Right renal pelvis (tissue), 4 donors: ENCODE results near the gene B4GALT1. TPM values are rescaled to one million over a fixed set of nuclear protein-coding genes. Genes with fewer than 3 reads are reported as not detected.
"Not testable (repeated sequence)": the region's sequence is repeated elsewhere in the genome, so short reads cannot be mapped to it uniquely, and the experiment has no call there.

Source experiments
- DNase-seq, 4 donors: peaks; one replicate each; pipeline ENCODE4 v3.0.0-alpha.2; 2013; ENCODE audit warnings: low read depth in 4 of 4, low spot score in 3 of 4, missing footprints in 1 of 4
- polyA plus RNA-seq, 4 donors: library from polyadenylated mRNA; unstranded; fragments of 120-200 nt; gene quantifications; one replicate each; pipeline ENCODE4 v1.2.1, GENCODE V29; 2013; ENCODE audit not compliant: insufficient read length in 4 of 4

Gene B4GALT1
- polyA plus RNA-seq, 4 donors, result 88.5 to 135 (median 122) TPM

DNA sequence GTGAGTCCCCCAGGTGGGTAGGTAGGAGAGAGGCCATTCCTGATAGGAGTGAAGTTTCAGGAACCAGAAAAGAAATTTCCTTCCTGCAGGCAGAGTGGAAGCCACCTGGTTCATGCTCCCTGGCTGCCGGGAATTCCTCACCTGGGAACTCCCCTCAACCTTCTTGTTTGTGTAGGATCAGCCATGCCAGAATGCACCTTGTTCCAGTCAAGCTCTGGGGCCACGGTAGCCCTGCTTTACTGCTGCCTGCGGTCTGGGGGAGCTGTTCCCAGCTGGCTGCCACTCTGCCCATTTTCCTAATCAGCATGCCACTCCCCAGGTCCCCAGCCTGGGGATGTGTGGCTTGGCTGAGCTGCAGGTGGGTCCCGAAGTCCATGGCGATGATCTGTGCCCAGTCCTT, 18.7 kb upstream of the B4GALT1 start:
- no peak for DNase-seq

DNA sequence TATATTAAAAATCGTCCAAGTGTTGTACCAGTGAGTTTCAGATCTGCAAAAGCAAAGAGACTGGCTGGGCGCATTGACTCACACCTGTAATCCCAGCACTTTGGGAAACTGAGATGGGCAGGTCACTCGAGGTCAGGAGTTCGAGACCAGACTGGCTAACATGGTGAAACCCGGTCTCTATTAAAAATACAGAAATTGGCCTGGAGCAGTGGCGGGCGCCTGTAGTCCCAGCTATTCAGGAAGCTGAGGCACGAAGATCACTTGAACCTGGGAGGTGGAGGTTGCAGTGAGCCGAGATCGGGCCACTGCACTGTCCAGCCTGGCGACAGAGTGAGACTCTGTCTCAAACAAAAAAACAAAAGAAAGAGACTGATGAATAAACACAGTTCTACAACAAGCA, 18.3 kb upstream of the B4GALT1 start:
- DNase-seq, result no peak

DNA sequence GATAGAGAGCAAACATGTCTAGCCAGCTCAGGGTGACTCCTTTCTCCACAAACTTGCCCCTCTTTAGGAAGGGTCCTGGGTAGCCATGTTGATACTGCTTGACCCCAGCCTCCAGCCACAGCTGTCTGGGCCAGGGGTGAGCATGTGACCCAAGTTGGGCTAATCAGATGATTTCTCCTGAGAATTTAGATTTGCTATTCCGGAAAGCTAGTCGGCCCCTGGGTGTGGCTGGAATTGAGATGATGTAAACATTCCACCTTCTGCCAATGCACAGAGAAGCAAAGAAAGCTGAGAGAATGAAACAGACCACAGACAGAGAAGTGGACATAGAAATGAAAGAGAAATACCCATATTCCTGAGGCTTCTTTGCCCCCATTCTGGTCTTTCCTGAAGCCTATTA, 17.8 kb upstream of the B4GALT1 start:
- DNase-seq, result no peak

DNA sequence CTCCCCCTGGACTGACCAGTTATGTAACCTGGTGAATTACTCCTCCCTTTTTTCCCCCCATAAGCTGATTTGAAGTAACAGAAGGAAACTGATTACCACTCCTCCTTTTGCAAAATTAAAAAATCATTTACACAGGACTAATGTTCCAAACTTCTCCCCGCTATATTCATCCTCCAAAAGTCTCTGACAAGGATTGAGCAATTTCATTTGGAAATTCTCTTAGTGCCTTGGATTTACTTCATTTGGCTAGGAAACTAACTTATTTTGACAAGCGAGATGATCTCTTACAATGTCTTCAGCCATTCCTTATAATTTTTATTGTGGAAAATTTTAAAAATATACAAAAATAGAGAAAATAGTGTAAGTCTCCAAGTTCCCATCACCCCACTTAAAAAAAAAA, 15.4 kb upstream of the B4GALT1 start:
- DNase-seq, result no peak

DNA sequence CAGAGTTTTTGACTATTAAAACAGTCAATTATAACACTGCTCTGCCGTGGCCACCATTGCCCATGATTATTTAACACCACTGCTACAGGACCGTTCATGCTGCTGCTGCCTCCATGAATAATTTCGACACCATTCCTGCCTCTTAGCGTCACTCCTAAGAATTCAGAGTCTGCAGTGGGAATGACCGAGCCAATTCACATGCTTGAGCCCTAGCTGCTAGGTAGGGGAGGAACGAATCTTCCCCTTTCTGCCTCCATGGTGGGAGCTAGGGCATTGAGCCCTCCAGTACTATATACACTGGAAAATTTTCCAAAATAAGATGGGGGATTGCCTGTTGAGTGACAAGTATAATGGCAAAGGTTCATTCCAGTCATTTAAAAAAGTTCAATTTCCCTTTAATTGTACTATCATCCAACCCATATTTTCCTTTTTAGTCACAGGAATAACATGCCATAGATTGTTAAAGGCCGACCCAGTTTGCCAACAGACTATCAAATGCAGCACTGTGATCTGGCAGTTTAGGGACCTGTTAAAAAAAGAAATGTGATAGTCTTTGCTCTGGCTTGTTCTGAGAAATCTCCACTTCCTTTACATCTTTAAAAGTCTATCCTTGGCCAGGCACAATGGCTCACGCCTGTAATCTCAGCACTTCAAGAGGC, 13.5 kb upstream of the B4GALT1 start:
- DNase-seq, result no peak

DNA sequence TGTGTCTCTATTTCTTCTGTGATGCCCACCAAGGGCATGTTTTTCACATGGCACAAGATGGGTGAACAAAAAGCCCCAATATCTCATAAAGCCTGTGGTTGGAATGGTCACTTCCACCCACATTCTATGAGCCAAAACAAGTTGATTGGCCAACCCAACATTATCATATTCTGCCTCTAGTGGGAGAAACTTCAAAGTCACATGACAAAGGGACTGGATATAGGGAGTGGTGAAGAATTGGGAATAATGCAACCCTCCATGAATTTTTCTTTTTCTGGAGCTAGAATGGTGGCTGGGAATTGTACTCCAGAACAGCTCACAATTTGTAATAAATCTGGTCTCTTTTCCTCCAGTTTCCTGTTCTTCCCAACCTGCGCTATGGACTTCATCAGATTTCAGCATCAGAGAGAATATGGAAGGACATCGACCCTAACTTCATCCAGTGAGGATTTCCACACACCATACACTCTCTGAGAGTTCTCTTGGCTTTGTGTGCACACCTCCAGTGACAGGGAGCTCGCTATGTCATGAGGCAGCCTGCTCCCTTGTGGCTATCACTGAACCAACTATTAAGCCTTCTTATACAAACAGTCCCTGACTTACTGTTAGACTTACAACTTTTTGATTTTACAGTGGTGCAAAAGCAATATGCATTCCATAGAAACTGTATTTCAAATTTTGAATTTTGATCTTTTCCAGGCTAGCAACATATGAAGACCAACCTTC, 12.0 kb upstream of the B4GALT1 start:
- no peak for DNase-seq

DNA sequence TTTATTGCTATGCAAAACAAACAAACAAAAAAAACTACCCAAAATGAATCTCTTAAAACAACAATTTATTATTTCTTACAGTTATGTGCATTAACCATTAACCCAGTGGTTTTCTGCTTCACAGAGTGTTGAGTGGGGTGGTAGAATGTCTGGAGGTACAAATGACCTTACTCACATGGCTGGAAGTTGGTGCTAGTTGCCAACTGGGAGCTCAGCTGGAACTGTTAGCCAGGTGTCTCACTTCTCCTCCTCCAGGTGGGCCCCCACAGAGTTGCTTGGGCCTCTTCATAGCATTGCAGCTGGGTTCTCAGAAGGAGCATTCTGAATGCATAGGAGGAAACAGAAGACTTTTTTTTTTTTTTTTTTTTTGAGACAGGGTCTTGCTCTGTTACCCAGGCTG, 10.5 kb upstream of the B4GALT1 start:
- no peak for DNase-seq

DNA sequence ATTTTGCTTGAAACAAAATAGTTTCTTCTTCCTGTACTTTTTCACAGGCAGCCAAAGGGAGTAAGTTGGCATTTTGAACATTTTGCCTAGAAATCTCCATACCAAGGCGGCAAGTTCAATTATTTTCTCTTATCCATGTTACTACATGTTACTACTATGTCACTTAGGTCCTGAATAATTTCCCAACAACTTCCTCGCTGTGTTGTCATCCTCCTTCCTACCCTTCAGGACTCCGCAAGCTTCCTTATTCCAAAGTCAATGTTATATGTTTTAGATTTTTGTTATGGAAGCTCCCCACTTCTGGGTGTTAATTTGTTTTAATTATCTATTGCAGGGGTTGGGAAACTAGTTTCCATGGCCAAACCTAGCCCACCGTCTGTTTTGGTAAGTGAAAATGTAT, 9.9 kb upstream of the B4GALT1 start:
- DNase-seq, result no peak

DNA sequence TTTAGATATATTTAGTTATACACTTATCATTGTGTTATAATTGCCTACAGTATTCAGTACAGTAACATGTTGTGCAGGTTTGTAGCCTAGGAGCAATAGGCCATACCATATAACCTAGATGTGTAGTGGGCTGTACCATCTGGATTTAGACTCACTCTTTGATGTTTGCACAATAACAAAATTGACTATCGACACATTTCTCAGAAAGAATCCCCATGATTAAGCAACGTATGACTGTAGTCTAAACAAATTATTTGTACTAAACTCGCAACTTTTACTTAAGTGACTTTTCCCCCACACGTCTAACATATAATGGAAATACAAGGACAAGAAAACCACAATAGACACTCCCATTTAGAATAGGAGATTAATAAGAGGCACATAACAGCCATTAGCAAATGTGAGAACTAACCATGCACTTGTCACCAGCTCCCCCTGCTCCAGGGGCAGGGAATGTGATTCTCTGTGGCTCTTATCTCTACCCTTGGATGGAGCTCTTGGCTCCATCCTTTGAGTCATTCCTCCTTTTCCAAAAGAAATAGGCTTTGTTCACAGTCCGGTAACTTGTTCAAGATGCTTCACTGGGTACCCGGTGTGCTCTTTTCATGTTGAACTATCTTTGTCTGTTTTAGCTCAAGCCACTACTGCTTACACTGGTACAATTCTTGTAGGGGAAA, 8.7 kb upstream of the B4GALT1 start:
- no peak for DNase-seq

DNA sequence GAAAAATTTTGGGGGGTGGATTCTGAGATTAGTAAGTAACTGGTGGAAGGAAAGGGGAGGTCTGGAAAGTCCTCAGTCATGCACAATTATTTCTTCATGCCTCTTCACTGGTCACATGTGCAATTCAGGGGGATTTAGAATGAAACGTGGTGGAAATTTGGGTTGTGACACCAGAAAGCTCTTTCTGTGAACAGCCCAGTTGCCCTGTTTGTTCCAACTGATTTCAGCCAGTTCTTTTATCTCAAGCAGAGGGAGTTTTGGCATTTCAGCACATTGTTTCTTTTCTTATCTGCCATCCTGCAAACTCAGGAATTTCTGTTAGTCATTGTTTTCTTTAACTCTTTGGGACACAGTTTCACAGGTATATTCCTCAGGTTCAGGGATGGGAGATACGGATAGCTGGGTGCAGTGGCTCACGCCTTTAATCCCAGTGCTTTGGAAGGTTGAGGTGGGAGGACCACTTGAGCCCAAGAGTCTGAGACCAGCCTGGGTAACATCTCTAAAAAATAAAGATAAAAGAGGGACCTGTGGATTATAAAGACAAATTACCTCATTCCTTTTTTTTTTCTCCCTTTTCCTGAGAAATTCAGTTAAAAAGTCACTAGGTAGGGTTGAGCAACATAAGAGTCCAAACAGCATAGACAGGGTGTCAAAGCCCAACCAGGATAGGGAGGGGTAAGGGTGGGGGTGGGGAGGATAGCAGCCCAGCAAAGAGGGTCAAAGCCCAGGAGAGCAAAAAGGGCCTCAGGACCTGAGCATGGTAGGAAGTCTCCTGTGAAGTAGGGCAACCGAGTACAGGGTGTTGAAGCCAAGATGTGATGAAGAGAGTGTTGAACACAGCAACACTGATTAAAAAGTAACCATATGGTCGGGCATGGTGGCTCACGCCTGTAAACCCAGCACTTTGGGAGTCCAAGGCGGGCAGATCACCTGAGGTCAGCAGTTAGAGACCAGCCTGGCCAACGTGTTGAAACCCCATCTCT, 5.4 kb upstream of the B4GALT1 start:
- DNase-seq, result no peak

DNA sequence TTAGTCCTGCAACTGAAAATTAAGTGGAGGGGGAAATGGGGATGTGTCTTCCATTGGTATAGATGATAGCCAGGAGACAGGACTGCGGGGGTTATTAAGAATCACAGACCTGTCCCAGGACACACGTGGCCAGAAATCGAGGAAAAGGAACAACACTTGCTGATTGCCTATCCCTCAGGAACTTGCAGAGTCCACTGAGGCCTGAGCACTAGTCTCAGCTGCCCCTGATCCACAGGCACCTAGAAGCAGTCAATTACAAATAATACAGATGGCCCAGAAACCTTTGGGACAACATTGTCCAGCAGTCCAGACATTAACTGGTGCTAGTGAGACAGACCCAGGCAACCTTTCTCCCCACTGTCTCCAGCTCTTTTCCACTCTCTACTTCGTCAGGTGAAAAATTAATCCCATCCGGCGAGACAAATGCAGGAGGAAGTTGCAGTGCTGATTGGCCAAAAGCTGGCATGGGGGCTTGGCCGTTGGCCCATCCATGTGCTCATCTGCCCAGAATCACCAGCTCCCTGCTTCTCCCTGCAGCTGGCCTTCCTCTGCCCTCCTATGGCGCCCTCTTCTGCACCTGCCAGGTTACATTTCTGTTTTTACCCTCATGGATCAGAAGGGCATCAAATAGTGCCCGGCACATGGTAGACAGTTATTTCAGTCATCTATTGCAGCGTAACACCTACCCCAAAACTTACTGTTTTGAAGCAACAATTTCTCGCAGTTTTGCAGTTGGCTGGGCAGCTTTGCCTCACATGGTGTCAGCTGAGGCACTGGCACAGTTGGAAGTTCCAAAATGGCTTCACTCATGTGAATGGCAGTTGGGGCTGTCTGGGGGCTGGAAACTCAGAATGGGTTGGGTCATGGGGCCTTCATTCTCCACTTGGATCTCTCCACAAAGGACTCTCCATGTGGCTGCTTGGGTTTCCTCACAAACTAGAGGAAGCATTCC, 3.6 kb upstream of the B4GALT1 start:
- no peak for DNase-seq

DNA sequence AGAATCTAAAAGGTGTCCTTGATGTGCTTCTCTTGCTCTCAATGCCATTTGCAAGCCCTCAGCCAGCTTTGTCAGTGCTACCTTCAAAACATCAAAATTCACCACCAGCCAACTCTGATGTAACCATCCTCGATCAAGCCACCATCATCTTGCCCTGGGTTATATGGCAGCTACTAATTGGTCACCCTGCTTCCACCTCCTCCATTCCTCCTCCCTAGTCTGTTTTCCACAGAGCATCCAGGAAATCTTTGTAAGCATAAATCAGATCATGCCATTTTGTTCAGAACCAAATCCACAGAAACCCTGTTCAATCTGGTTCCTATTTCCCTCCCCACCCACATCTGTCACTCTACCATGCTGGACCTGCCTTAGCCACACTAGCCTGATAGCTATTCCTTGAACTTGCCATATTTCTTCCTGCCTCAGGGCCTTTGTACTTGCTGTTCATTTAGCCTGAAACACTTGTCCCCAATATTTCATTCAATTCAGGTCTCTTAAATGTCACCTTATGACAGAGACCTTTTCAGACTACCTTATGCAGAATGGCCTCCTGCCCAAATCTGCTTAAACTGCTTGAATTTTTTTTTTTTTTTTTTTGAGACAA, 1.9 kb upstream of the B4GALT1 start:
- DNase-seq, result no peak

DNA sequence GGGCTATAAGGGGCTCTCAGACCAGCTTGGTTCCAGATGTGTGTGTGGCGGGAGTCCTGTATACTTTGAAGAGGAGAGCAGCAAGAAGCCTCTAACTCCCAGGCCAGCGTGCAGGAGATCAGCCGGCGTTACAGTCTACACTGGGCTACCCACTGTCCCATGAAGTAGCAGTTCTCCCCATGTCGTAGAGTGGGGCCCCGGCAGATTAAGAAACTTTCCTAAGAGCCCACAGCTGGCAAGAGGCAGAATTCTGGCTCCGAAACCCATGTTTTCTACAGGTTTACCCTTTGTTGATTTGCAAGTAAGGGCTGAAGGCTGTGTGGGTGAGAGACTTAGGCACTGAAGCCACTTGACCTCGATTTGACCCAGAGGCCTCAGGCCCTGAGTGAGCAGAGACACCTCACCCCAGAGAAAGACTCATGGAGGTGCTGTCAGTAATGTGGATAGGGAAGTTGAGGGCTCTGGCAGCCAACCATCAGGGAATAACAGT, 881 bp upstream of the B4GALT1 start:
- DNase-seq, result no peak

DNA sequence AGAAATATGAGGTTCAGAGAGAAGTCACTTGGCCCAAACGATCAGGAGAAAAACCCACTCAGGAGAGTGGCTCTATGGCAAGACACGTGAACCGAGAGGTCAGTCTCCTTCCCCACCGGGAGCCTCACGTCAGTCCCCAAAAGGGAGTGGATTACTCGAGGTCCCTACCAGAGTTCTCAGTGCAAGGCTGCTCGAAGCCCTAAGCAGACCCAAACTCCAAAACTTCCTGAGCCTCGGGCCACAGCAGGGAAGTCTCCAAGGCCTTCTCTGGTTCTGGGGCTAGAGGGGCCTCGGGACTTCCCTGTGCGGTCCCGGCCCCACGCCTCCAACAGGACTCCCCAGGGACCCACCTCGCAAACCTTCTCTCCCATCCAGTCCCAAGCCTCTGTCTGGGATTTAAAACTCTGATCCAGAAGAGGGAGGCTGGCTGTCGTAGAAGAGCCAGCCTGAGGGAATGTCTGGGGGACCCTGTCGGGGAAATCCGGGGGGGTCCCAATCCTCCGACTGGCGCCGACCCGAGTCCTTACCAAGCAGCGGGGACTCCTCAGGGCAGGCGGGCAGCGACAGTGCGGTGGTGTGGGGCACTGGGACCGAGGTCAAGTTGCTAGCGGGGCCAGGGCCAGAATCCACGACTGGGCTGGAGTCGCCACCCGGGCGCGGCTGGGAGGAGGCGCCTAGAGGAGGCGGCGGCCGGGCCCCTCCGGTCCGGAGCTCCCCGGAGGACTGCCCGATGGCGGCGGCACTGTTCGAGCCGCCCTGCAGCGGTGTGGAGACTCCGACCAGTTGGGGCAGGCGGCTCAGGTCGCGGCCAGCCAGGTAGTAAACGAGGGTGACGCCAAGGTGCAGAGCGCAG, 679 bp downstream of the B4GALT1 start:
- no peak for DNase-seq

DNA sequence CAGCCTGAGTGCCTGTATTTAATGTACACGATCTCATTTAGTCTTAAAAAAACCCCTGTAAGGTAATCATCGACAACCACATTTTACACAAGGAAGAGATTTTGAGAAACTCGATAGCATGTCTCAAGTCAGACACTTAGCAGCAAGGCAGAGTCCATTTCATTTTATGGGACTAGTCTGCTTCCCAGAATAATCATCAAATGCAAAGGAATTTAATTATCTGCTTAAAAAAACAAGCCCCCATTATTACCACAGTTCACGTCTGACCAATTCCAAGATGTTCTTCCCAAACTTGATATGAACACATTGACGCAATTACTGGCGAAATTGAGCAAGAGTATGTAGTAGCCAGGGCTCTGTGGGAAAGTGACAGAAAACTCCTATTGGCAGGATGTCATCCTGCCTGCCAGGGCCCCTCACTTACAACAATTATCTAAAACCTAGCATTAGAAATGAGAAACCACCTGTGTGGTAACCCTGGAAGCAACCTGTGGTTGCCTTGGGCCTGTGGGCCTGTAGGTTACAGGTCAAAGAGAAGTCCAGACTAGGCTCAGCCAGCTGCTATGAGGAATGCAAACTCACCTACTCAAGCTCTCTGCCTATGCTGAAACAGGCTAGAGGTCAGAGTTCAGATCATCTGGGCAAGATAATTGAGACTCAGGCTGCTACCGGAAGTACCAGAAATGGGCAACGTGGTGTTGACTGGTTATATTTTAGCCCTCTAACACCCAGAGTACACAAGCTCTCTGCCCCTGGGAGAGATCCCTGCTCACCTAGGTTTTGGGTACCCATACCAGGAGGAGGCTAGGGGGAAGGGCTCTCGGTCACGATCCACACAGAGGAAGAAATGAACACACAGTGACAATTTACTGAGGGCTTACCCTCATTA, 1.6 kb downstream of the B4GALT1 start:
- no peak for DNase-seq

DNA sequence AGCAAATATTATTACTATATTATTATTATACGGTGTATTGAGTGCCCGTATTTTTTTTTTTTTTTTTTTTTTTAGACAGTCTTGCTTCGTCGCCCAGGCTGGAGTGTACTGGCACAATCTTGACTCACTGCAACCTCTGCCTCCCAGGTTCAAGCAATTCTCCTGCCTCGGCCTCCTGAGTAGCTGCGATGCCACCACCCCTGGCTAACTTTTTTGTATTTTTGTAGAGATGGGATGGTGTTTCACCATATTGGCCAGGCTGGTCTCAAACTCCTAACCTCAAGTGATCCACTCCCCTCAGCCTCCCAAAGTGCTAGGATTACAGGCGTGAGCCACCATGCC, 2.2 kb downstream of the B4GALT1 start:
- DNase-seq, result not testable (repeated sequence)

DNA sequence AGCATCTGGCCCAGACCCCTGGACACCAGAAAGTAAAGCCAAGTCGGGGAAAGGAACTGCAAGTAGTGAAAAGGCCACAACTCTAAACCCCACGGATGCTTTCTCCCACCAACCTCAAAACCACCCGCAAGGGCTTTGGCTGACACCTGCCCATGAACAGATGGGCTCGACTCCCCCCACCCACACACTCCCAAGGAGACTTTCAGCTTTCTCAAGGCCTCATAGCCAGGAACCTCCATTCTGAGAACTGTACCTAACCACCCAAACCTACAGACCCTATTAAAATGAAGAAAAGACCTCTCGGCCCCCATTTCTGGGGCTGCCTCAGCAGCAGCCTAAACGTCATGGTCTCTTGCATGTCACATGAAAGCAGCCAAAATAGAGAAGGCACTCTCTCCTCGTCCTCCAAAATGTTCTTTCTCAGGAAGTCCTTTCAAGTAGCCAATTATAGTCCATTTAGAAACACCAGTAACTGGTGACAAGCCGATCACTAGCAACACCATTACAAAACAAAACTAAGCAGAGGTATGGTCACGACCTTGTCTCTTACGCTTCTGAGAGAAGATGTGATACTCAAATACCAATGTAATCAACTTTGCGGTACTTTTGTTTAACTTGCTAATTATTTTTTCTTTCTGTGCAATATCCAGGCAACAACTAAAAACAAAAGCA, 2.9 kb downstream of the B4GALT1 start:
- no peak for DNase-seq
